ENCODE results near the gene EXOC4.

EXOC4 gene

GRCh38 chr7:133330085-133330484 is 77.2 kb downstream of the EXOC4 start:
- peaks cover 7 to 31% (median 16%) of the 10 kb centered on the region in 3 donors for H3K36me3 ChIP-seq
- H3K4me1 ChIP-seq = no peaks in the 10 kb centered on the region
- no peak overlapping the region for H3K27ac ChIP-seq
- intact Hi-C loops (cut with DNase I; ENCODE audit: low total_unique reads) = no loop called here
- no peak overlapping the region for H3K4me3 ChIP-seq
- peaks cover 0 to 10% (median 0%) of the 10 kb centered on the region in 3 donors for H3K9me3 ChIP-seq
- TF ChIP-seq CTCF (IDR thresholded peaks at IDR 0.05) = no peak
- no peaks in the 10 kb centered on the region for H3K27me3 ChIP-seq
- DNase-seq = no peak

DNA sequence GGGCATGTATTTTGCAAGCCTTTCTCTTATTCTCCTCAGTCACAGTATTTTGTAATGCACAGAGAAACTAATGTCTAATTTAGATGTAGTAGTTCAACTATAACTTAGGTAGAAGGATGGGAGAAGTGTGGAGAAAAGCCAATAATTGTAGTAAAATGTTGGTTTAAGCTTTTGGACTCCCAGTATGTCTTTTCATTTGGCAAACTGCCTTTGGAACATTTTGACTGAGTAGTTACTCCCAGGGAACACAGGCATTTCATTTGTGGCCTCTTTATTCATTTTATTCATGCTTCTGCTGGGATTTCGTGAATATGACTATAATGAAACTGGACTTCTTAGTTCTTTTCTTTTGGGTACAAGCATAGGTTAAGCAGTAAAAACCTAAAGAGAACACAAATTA is 79.0 kb downstream of the EXOC4 start:
- Histone ChIP-seq H3K36me3 (peaks cover 2 to 13% (median 9%) of the 10 kb centered on the region in 3 donors), H3K27me3 (no peaks in the 10 kb centered on the region), H3K4me3 (no peak overlapping the region), H3K9me3 (peaks cover 0 to 1% (median 0%) of the 10 kb centered on the region in 3 donors), H3K27ac (no peak overlapping the region), H3K4me1 (no peaks in the 10 kb centered on the region)
- no peak for TF ChIP-seq CTCF (IDR thresholded peaks at IDR 0.05)
- intact Hi-C loops (cut with DNase I; ENCODE audit: low total_unique reads) = no loop called here
- no peak for DNase-seq

GRCh38 chr7:133339772-133340171 is 86.9 kb downstream of the EXOC4 start:
- TF ChIP-seq CTCF (IDR thresholded peaks at IDR 0.05) = no peak
- H3K4me1 ChIP-seq = no peaks in the 10 kb centered on the region
- no peak for DNase-seq
- no peaks in the 10 kb centered on the region for H3K27me3 ChIP-seq
- peaks cover 0 to 31% (median 5%) of the 10 kb centered on the region in 3 donors for H3K36me3 ChIP-seq
- intact Hi-C loops (cut with DNase I; ENCODE audit: low total_unique reads) = no loop called here
- H3K27ac ChIP-seq = no peak overlapping the region
- peaks cover 0 to 43% (median 11%) of the 10 kb centered on the region in 3 donors for H3K9me3 ChIP-seq
- no peak overlapping the region for H3K4me3 ChIP-seq

DNA sequence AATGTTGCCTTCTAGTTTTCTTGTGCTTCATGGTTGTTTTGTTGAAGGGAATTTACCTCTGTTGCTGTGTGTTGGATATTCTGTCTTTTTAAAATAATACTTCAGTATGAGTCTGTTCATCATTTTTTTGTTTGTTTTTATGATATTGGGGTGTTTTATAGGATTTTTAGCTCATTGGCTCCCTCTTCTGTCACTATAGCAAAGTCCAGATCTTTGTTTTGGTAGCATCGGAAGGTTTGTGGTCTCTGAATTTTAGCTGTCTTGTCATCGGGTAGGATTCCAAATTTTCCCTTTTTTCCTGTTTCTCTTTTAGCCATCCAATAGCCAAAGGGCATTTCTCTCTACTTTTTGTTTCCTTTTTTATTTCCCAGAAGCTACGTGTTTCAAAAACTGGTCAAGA is 91.4 kb downstream of the EXOC4 start:
- Histone ChIP-seq H3K27me3 (no peaks in the 10 kb centered on the region), H3K4me1 (no peaks in the 10 kb centered on the region), H3K9me3 (peaks cover 0 to 36% (median 10%) of the 10 kb centered on the region in 3 donors), H3K4me3 (no peak overlapping the region), H3K36me3 (peaks cover 0 to 19% (median 0%) of the 10 kb centered on the region in 3 donors), H3K27ac (no peak overlapping the region)
- DNase-seq = no peak
- no peak for TF ChIP-seq CTCF (IDR thresholded peaks at IDR 0.05)
- intact Hi-C loops (cut with DNase I; ENCODE audit: low total_unique reads) = no loop called here

GRCh38 chr7:133345690-133346421 is 93.0 kb downstream of the EXOC4 start:
- peaks cover 0 to 25% (median 3%) of the 10 kb centered on the region in 3 donors for H3K9me3 ChIP-seq
- no peak for TF ChIP-seq CTCF (IDR thresholded peaks at IDR 0.05)
- H3K4me3 ChIP-seq = no peak overlapping the region
- intact Hi-C loops (cut with DNase I; ENCODE audit: low total_unique reads) = no loop called here
- H3K27me3 ChIP-seq = no peaks in the 10 kb centered on the region
- peaks cover 0 to 10% (median 0%) of the 10 kb centered on the region in 3 donors for H3K36me3 ChIP-seq
- DNase-seq = no peak
- no peaks in the 10 kb centered on the region for H3K4me1 ChIP-seq
- no peak overlapping the region for H3K27ac ChIP-seq
